Stimulated activated CD4-positive, alpha-beta T cell treated with anti-CD3 and anti-CD28 coated beads, Interleukin-2, amount 100 ng/mL, for 4 hours (primary cell): ENCODE measurements around the gene KRT86.

Source experiments
- DNase-seq: peaks from one replicate; pipeline ENCODE4 v3.0.0-alpha.2; 2020; ENCODE audit warnings: low read depth

The KRT86 gene

GRCh38 chr12:52274521-52275120 is at the start of gene KRT86:
Gene KRT86 (plus strand): TSS chr12:52274645. CDS start chr12:52301917, 27,272 bp downstream.
- DNase-seq = no peak

GRCh38 chr12:52225752-52226151 is 48.7 kb upstream of the KRT86 start:
- DNase-seq = no peak

GRCh38 chr12:52226446-52226845 is 48.0 kb upstream of the KRT86 start:
- DNase-seq = no peak

DNA sequence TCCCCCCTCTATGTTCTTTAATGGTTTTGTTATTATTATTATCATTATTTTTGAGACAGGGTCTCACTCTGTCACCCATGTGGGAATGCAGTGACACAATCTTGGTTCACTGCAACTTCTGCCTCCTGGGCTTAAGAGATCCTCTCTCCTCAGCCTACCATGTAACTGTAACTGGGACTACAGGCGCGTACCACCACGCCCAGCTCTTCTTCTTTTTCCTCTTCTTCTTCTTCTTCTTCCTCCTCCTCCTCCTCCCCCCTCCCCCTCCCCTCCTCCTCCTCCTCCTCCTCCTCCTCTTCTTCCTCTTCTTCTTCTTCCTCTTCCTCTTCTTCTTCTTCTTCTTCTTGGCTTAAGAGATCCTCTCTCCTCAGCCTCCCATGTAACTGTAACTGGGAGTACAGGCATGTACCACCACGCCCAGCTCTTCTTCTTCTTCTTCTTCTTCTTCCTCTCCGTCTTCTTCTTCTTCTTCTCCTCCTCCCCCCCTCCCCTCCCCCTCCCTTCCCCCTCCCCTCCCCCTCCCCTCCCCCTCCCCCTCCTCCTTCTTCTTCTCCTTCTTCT is 46.8 kb upstream of the KRT86 start:
- DNase-seq = no peak

- no peak for DNase-seq
Measured at GRCh38 chr12:52228366-52228765, 46.1 kb upstream of the KRT86 start.

DNA sequence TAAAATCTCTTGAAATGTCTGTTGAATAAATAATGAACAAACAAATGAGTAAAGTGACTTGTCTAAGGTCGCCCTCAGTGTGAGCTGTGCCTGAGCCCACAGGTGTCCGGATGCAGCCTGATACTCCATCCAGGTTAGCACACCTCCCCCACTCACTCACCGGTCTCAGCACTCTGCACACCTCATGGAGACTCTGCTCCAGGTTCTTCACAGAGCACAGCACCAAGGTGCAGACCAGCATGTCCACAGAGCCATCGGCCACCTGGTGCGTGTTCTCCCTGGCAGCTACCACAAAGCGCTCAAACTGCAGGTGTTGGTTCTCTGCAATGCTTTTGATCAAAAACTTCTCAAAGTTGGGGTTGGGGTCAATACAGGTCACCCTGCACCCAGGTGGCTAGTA is 45.5 kb upstream of the KRT86 start:
- DNase-seq = no peak

DNA sequence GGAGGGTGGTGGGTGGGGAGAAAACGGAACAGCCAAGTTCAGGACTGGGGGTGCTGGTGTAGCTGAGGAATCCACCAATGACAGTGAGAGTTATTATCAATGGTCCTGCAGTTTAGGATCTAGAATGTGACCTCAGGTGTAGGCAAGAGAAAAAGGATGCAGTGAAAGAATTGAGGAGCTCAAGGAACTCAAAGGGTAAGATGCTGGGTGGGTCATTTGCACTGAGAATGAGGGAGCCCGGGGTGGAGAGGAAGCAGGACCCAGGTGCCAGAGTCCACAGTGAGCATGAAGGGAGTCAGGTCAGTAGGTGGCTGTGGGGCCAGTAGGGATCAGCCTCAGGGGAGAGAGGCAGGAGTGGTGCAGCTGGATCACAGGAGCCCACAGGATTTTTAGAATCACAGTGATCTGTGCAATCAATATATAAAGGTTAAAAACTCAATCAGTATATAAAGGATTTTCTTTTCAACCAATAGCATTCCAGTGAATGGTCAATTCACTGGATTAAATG is 44.6 kb upstream of the KRT86 start:
- DNase-seq = no peak

- no peak for DNase-seq
Measured at GRCh38 chr12:52230364-52231281, 43.8 kb upstream of the KRT86 start.

DNA sequence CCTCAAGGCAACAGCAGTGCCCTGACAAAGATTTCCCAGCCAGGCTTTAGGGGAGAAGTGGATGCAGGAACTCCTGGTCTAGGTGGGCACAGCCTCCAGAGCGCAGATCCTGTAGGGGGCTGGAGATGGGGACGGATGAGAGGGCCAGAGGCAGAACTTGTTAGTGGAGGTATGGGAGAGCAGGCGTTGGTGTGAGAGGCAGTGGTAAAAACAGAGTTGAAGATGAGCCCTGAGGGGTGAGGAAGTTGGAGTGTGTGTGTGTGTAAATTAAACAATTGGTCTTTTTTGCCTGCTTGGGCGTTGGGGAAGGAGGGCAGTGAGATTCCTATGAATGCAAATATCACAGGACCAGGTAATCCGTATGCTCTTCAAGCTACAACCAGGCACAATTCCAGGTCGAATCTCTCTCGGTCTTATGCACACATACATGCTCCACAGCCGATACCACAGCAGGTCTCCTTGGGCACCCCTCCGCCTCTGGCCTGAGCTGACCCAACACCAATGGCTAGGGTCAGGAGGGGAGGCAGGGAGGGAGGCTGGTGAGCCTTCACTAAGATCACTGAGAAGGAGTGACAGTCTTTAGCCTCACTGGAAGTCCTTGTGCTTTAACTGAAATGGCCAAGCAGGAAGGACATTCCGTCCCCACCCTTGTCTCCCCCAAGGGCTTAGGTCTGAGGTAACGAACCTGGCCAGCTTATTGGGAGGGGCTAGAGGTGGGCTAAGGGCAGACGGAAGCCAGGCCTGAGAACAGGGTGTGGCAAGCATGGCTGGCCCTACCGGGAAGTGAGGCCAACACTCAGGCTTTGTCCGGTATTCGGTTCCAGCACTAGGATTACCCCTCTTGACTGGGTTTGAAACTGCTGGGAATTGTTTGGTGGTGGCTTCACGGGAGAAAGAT is 42.9 kb upstream of the KRT86 start:
- DNase-seq = no peak

GRCh38 chr12:52232203-52232673 is 42.2 kb upstream of the KRT86 start:
- no peak for DNase-seq

- no peak for DNase-seq
Measured at GRCh38 chr12:52232674-52233461, 41.6 kb upstream of the KRT86 start, which contains the start of gene KRT7. Gene KRT7 (plus strand): TSS chr12:52233243. CDS start chr12:52233297, 54 bp downstream.

DNA sequence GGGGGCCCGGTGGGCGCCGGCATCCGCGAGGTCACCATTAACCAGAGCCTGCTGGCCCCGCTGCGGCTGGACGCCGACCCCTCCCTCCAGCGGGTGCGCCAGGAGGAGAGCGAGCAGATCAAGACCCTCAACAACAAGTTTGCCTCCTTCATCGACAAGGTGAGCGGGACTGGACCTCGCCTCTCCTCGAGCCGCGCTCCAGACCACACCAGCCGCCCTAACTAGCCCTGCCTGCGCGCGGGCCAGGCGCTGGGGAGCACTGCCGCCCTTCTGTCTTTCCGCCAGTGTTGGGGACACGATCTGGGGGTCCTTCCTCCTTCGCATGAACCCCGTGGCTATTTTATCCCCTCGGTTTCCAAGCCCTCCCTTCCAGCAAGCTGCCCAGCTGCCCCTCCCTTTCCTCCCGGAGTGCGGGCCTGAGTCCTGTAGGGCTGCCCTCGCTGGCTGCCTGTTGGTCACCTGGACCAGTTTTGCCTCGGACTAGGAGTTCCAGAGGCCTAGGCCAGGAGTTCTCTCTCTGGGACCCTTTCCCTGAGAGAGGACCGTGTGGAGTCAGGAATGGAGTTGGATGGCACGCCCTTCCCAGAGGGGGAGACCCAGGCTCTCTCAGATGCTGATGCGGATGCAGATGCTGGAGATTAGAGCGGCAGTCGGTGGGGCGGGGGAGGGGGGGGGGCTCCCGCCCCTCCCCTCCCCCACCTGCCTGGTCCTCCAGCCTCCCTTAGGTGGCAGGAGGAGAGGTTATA is 40.8 kb upstream of the KRT86 start:
- DNase-seq = no peak

GRCh38 chr12:52234223-52234810 is 40.1 kb upstream of the KRT86 start:
- DNase-seq = no peak

GRCh38 chr12:52235001-52235764 is 39.3 kb upstream of the KRT86 start:
- DNase-seq = no peak

DNA sequence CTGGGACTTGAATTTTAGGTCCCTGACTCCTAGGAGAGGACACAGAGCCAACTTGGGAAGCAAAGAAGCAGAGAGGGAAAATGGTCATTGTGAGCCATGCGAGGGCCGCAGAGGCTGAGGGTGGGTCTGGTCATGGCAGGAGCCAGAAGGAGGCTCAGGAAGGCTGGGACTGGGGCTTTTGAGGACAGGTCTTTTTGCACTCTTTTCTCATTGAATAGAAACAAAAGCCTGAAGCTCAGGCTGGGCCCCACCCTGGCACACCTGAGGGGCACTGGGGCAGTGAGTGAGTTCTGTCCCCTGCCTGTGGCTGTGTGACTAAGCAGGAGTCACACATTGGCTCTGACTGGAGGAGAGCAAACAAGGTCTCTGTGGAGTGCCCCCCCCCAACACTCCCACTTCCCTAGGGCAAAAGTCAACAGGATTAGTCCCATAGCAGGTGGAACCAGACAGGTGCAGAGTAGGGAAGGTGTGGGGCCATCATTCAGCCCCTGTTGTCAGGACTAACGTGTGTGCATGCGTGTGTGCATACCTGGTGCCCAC is 38.6 kb upstream of the KRT86 start:
- DNase-seq = no peak

DNA sequence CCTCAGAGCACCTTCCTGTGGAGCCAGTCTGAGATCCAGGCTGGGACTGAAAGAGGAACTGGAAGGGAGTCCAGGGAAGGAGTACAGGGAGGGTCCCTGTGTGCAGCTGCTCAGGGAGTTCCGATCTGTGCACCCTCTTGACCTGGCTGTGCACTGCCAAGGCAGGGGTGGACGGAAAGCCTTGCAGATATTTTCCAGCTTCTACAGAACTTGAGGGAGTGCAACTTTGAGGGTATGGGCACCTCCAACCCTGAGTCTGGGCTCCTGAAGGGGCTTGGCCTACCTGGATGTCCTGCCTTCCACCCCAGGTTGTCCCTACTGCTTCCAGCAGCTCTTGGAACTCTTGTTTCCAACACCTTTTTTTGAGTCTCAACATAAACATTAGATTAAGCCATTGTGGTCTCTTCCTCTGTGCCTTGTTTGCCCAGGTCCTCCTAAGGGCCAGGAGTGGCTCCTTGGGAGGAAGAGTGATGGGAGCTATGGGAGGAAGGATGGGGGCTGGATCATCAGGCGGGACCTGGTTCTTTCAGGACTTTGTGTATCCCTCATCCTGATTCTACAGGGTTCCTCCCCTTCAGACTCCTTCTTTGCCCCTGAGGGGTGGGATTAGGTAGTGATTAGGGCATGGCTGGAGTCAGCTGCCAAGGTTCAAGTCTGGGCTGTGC is 37.9 kb upstream of the KRT86 start:
- DNase-seq = no peak

DNA sequence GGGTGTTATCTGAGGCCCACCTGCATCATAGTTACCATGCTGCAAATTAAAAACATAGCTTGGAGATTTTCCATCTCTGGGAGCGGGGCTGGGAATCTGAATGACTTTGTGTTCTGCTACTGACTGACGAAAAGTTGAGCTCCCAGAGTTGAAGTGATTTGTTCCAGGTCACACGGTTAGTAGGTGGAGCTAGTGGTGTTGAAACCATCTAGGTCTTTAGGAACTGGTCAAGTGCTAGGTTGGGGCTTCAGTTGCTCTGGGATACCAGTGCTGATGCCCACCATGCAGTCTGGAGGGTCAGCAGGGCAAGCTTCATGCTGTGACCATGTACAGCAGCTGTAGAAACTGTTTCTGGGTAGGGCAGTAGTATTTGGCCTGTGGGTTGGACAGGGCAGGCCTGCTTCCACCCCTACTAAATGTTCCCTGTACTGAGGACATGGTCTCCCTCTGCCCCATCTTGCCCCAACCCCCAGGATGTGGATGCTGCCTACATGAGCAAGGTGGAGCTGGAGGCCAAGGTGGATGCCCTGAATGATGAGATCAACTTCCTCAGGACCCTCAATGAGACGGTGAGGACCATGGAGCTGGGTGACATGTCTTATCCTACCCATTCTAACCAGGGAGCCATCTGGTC is 36.1 kb upstream of the KRT86 start:
- DNase-seq = no peak
